ENCODE data around the gene KCNJ6.

KCNJ6 gene

DNA sequence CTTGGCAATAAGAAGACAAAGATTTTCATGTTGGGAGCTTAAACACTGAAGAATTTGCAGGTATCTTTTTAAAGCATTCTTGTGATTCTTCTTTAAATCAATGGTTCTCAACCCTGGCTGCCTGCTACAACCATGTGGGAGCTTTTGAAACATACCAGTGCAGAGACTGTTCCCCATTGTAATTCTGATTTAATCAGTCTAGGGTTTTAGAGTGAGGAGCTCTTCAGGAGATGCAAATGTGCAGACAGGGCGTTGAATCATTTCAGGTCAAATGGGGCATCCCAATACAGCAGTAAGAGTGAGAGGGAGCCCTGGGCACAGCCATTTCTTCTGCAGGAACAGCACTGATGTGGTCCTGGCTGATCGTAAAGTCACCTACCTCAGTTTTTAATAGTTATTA, 24.3 kb downstream of the KCNJ6 start:
- H3K23ac ChIP-seq (ENCODE audit: low read length in 2 of 2), result no peak overlapping the region
- H2BK120ac ChIP-seq (ENCODE audit: low read depth, low read length), result no peak overlapping the region
- no peak overlapping the region for H2AFZ ChIP-seq (ENCODE audit: low read depth, low read length)
- H2BK15ac ChIP-seq (ENCODE audit: low read depth, poor library complexity, severe bottlenecking), result no peak overlapping the region
- H3K79me1 ChIP-seq (replicated peaks; ENCODE audit: low read length, poor library complexity, severe bottlenecking), result peaks cover 10% of the 10 kb centered on the region
- no peak overlapping the region for H3K27ac ChIP-seq (ENCODE audit: low read length, poor library complexity, severe bottlenecking)
- H3K9me3 ChIP-seq (ENCODE audit: control insufficient read depth, low read length), result no peaks in the 10 kb centered on the region
- H3K14ac ChIP-seq (ENCODE audit: low read length in 2 of 2), result no peak overlapping the region
- H3K4me2 ChIP-seq (ENCODE audit: low read length, poor library complexity, severe bottlenecking), result no peak overlapping the region
- no peak overlapping the region for H4K91ac ChIP-seq (ENCODE audit: low read length)
- H2BK5ac ChIP-seq (ENCODE audit: low read depth, low read length, poor library complexity, severe bottlenecking), result no peak overlapping the region
- H3K18ac ChIP-seq (ENCODE audit: low read depth in 1 of 2, low read length in 2 of 2), result no peak overlapping the region
- no peak overlapping the region for H3K9ac ChIP-seq (ENCODE audit: low read length)
- H3K4ac ChIP-seq (ENCODE audit: low read depth in 1 of 2, low read length in 2 of 2), result no peak overlapping the region
- H2AK5ac ChIP-seq (ENCODE audit: low read length, severe bottlenecking), result no peak overlapping the region
- H4K8ac ChIP-seq (ENCODE audit: low read length), result no peak overlapping the region
- H2BK12ac ChIP-seq (ENCODE audit: low read length in 2 of 2), result no peak overlapping the region
- peaks cover 0 to 80% of the 10 kb centered on the region in 2 experiments for H3K27me3 ChIP-seq (ENCODE audit: control insufficient read depth in 1 of 2, insufficient read depth in 1 of 2, low read length in 2 of 2)
- peaks cover 0 to 9% of the 10 kb centered on the region in 2 experiments for H3K36me3 ChIP-seq (ENCODE audit: control insufficient read depth in 1 of 2, insufficient read depth in 2 of 2, low read depth in 1 of 2, low read length in 2 of 2)
- H3K4me1 ChIP-seq (ENCODE audit: control insufficient read depth, insufficient read depth, low read depth, low read length), result peaks cover under 1% of the 10 kb centered on the region
- DNase-seq, result no peak
- 64% methylated on average over 1 of the region's 2 CpGs for WGBS
- H3K4me3 ChIP-seq (ENCODE audit: insufficient read depth in 1 of 2, low read depth in 1 of 2, low read length in 2 of 2), result no peak overlapping the region

DNA sequence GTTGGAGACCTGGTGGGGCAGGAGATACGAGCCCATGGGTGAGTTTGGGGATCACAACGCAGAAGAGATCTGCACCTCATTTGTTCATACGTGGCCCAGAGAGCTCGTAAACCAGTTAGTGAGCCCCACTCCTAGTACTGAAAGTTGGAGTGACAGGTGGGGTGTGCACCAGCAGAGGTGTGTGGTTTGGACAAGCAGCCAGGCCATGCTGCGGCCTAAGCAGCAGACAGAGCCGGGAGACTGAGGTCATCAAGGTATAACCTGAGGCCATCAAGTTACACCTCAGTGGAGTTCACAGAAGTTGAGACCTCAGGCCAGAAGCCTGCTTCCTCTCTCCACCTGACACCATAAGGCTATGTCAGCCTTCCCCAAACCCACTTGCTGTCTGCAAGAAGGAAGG, 27.6 kb downstream of the KCNJ6 start:
- Histone ChIP-seq H3K9ac (ENCODE audit: low read length) (no peak overlapping the region), H2AK5ac (ENCODE audit: low read length, severe bottlenecking) (no peak overlapping the region), H4K91ac (ENCODE audit: low read length) (no peak overlapping the region), H3K9me3 (ENCODE audit: control insufficient read depth, low read length) (no peaks in the 10 kb centered on the region), H3K4me2 (ENCODE audit: low read length, poor library complexity, severe bottlenecking) (no peak overlapping the region), H3K36me3 (ENCODE audit: control insufficient read depth in 1 of 2, insufficient read depth in 2 of 2, low read depth in 1 of 2, low read length in 2 of 2) (peaks cover 0 to 5% of the 10 kb centered on the region in 2 experiments), H2BK5ac (ENCODE audit: low read depth, low read length, poor library complexity, severe bottlenecking) (no peak overlapping the region), H3K4me1 (ENCODE audit: control insufficient read depth, insufficient read depth, low read depth, low read length) (peaks cover 6% of the 10 kb centered on the region), H3K23ac (ENCODE audit: low read length in 2 of 2) (no peak overlapping the region), H2BK120ac (ENCODE audit: low read depth, low read length) (no peak overlapping the region), H3K27me3 (ENCODE audit: control insufficient read depth in 1 of 2, insufficient read depth in 1 of 2, low read length in 2 of 2) (peaks cover 0 to 88% of the 10 kb centered on the region in 2 experiments), H3K4me3 (ENCODE audit: insufficient read depth in 1 of 2, low read depth in 1 of 2, low read length in 2 of 2) (no peak overlapping the region), H3K4ac (ENCODE audit: low read depth in 1 of 2, low read length in 2 of 2) (no peak overlapping the region), H2BK12ac (ENCODE audit: low read length in 2 of 2) (no peak overlapping the region), H2AFZ (ENCODE audit: low read depth, low read length) (no peak overlapping the region), H3K27ac (ENCODE audit: low read length, poor library complexity, severe bottlenecking) (no peak overlapping the region), H2BK15ac (ENCODE audit: low read depth, poor library complexity, severe bottlenecking) (no peak overlapping the region), H3K79me1 (replicated peaks; ENCODE audit: low read length, poor library complexity, severe bottlenecking) (peaks cover 10% of the 10 kb centered on the region), H3K18ac (ENCODE audit: low read depth in 1 of 2, low read length in 2 of 2) (no peak overlapping the region), H3K14ac (ENCODE audit: low read length in 2 of 2) (no peak overlapping the region), H4K8ac (ENCODE audit: low read length) (no peak overlapping the region)
- DNase-seq, result no peak
- WGBS, result 86% methylated on average over 6 of the region's 6 CpGs

DNA sequence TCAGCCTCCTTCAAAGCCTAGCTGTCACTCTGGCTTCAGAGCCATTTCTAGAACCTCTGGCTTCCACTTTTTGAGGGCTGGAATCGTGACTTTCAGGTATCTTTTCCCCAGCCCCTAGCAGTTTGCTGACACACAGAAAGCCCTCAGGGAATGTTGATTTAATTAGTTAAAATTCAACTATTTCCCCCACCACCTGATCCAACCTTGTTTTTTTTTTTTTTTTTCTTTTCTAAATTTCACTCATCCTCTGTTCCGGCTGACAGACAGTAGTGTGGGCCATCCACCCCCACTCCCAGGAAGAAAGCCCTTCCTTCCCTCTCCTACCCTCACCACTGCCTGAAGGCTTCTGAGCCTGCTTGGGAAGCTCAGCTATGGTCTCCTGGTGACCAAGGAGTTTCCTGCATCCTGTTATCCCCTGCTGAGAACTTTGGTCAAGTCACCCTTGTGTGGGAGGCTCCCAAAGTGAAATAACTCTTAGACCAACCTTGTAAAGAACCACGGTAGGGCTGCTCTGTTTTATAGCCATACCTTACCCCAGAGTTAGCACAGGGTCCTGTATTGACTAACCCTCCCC, 29.4 kb downstream of the KCNJ6 start:
- no peak overlapping the region for H2BK5ac ChIP-seq (ENCODE audit: low read depth, low read length, poor library complexity, severe bottlenecking)
- H2BK15ac ChIP-seq (ENCODE audit: low read depth, poor library complexity, severe bottlenecking), result no peak overlapping the region
- no peak overlapping the region for H3K14ac ChIP-seq (ENCODE audit: low read length in 2 of 2)
- H3K79me1 ChIP-seq (replicated peaks; ENCODE audit: low read length, poor library complexity, severe bottlenecking), result peaks cover 10% of the 10 kb centered on the region
- no peak overlapping the region for H2AFZ ChIP-seq (ENCODE audit: low read depth, low read length)
- no peak overlapping the region for H3K4me3 ChIP-seq (ENCODE audit: insufficient read depth in 1 of 2, low read depth in 1 of 2, low read length in 2 of 2)
- no peak overlapping the region for H2AK5ac ChIP-seq (ENCODE audit: low read length, severe bottlenecking)
- peaks cover 7% of the 10 kb centered on the region for H3K4me1 ChIP-seq (ENCODE audit: control insufficient read depth, insufficient read depth, low read depth, low read length)
- H3K27me3 ChIP-seq (ENCODE audit: control insufficient read depth in 1 of 2, insufficient read depth in 1 of 2, low read length in 2 of 2), result peaks cover 0 to 95% of the 10 kb centered on the region in 2 experiments
- H4K8ac ChIP-seq (ENCODE audit: low read length), result no peak overlapping the region
- no peaks in the 10 kb centered on the region for H3K9me3 ChIP-seq (ENCODE audit: control insufficient read depth, low read length)
- H3K9ac ChIP-seq (ENCODE audit: low read length), result no peak overlapping the region
- H2BK12ac ChIP-seq (ENCODE audit: low read length in 2 of 2), result no peak overlapping the region
- no peak overlapping the region for H3K23ac ChIP-seq (ENCODE audit: low read length in 2 of 2)
- no peak overlapping the region for H3K4me2 ChIP-seq (ENCODE audit: low read length, poor library complexity, severe bottlenecking)
- no peak overlapping the region for H2BK120ac ChIP-seq (ENCODE audit: low read depth, low read length)
- H4K91ac ChIP-seq (ENCODE audit: low read length), result no peak overlapping the region
- no peak overlapping the region for H3K18ac ChIP-seq (ENCODE audit: low read depth in 1 of 2, low read length in 2 of 2)
- H3K36me3 ChIP-seq (ENCODE audit: control insufficient read depth in 1 of 2, insufficient read depth in 2 of 2, low read depth in 1 of 2, low read length in 2 of 2), result peaks cover 0 to 5% of the 10 kb centered on the region in 2 experiments
- no peak for DNase-seq
- H3K4ac ChIP-seq (ENCODE audit: low read depth in 1 of 2, low read length in 2 of 2), result no peak overlapping the region
- no peak overlapping the region for H3K27ac ChIP-seq (ENCODE audit: low read length, poor library complexity, severe bottlenecking)
- 82% methylated on average over 2 of the region's 3 CpGs for WGBS

DNA sequence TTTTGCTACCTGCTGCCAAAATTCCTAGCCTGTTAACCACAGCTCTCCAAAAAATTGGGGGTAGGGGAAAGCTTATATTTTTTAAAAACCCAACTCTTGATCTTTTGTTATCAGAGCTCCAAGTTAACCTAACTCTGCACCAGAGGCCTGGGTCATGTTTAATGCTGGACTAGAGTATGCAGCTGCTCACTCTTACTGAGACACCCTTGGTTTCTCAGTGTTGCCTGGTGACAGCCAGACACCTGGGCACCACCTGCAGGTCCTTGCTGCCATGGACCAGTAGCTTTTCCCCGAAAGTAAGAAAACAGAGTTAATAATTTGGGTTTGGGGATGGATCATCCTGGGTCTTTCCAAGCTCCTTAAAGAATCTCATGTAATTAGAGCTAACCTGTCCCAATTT, 30.1 kb downstream of the KCNJ6 start:
- no peak for DNase-seq
- H3K9ac ChIP-seq (ENCODE audit: low read length), result no peak overlapping the region
- no peak overlapping the region for H2AK5ac ChIP-seq (ENCODE audit: low read length, severe bottlenecking)

More for the DNA sequence above, 30.1 kb downstream of the KCNJ6 start:
- Histone ChIP-seq H2BK5ac (ENCODE audit: low read depth, low read length, poor library complexity, severe bottlenecking) (no peak overlapping the region), H3K4me2 (ENCODE audit: low read length, poor library complexity, severe bottlenecking) (no peak overlapping the region), H4K8ac (ENCODE audit: low read length) (no peak overlapping the region), H3K4ac (ENCODE audit: low read depth in 1 of 2, low read length in 2 of 2) (no peak overlapping the region), H2AFZ (ENCODE audit: low read depth, low read length) (no peak overlapping the region), H3K79me1 (replicated peaks; ENCODE audit: low read length, poor library complexity, severe bottlenecking) (peaks cover 10% of the 10 kb centered on the region), H3K14ac (ENCODE audit: low read length in 2 of 2) (no peak overlapping the region), H3K4me1 (ENCODE audit: control insufficient read depth, insufficient read depth, low read depth, low read length) (peaks cover 7% of the 10 kb centered on the region), H2BK12ac (ENCODE audit: low read length in 2 of 2) (no peak overlapping the region), H3K4me3 (ENCODE audit: insufficient read depth in 1 of 2, low read depth in 1 of 2, low read length in 2 of 2) (no peak overlapping the region), H3K18ac (ENCODE audit: low read depth in 1 of 2, low read length in 2 of 2) (no peak overlapping the region), H3K9me3 (ENCODE audit: control insufficient read depth, low read length) (no peaks in the 10 kb centered on the region), H3K23ac (ENCODE audit: low read length in 2 of 2) (no peak overlapping the region), H3K27me3 (ENCODE audit: control insufficient read depth in 1 of 2, insufficient read depth in 1 of 2, low read length in 2 of 2) (peaks cover 0 to 96% of the 10 kb centered on the region in 2 experiments), H2BK120ac (ENCODE audit: low read depth, low read length) (no peak overlapping the region), H2BK15ac (ENCODE audit: low read depth, poor library complexity, severe bottlenecking) (no peak overlapping the region), H3K27ac (ENCODE audit: low read length, poor library complexity, severe bottlenecking) (no peak overlapping the region), H3K36me3 (ENCODE audit: control insufficient read depth in 1 of 2, insufficient read depth in 2 of 2, low read depth in 1 of 2, low read length in 2 of 2) (peaks cover 0 to 2% of the 10 kb centered on the region in 2 experiments), H4K91ac (ENCODE audit: low read length) (no peak overlapping the region)
- WGBS, result no CpG with 5 or more reads among the region's 1 CpG

Data from mesenchymal stem cell (in vitro differentiated cells and primary cell).